Vagina (tissue), 2 donors: Measurements from ENCODE around the gene DPYSL4.

Experiments
- POLR2A ChIP-seq, 2 donors: fragments of 450-650 bp; IDR thresholded peaks; one replicate each; pipeline ENCODE4 v1.6.1; 2017; ENCODE audit warnings: antibody characterized with exemption in 2 of 2, mild to moderate bottlenecking in 2 of 2, moderate library complexity in 2 of 2
- POLR2AphosphoS5 ChIP-seq, 2 donors: sonication (generic); formaldehyde crosslinking; IDR thresholded peaks; one replicate each; pipeline ENCODE4 v1.9.0; 2017; ENCODE audit warnings: antibody characterized with exemption in 2 of 2, mild to moderate bottlenecking in 2 of 2, low read depth in 1 of 2; ENCODE audit not compliant: insufficient read depth in 1 of 2
- TF ChIP-seq, protein P1 (sequence below), 3 experiments: fragments of 450-650 bp in 2 of 3; fragments of 200-600 bp in 1 of 3; sonication (generic) in 1 of 3; IDR thresholded peaks; one replicate each; pipeline ENCODE4 v1.5.1; 2017 to 2019; ENCODE audit warnings: antibody characterized with exemption in 3 of 3, mild to moderate bottlenecking in 2 of 3, moderate library complexity in 2 of 3

DNA sequence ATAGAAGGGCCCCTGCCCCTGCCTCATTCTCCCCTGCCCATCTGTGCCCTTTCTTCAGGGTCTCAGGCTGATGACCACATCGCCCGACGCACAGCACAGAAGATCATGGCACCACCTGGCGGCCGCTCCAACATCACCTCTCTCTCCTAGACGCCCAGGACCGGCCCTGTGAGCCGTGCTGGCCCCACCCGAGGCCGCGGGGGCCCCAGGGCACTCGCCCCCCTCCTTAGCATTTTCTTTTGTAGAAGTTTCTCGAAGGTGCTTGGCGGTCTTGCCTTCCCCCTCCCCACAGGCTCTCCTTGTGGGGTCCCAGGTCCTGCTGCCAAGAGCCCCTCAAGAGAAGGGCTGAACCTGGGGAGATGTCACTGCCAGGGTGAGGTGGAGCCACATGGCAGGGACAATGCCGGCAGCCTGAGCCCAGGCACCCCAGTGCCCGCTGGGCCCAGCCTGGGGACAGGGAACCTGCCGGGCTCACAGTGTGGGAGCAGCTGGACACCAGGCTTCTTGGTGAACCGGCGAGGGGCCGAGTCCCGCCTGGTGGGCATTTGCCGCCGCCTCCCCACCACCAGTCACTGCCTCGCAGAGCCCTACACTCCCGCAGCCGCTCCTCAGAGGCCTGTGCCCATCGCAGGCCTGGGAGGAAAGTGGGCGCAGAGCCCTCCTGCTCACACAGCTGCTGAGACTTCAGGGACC is 18.2 kb downstream of the DPYSL4 start:
- TF ChIP-seq, protein P1, sequence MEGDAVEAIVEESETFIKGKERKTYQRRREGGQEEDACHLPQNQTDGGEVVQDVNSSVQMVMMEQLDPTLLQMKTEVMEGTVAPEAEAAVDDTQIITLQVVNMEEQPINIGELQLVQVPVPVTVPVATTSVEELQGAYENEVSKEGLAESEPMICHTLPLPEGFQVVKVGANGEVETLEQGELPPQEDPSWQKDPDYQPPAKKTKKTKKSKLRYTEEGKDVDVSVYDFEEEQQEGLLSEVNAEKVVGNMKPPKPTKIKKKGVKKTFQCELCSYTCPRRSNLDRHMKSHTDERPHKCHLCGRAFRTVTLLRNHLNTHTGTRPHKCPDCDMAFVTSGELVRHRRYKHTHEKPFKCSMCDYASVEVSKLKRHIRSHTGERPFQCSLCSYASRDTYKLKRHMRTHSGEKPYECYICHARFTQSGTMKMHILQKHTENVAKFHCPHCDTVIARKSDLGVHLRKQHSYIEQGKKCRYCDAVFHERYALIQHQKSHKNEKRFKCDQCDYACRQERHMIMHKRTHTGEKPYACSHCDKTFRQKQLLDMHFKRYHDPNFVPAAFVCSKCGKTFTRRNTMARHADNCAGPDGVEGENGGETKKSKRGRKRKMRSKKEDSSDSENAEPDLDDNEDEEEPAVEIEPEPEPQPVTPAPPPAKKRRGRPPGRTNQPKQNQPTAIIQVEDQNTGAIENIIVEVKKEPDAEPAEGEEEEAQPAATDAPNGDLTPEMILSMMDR (IDR thresholded peaks at IDR 0.05): no peak
- no peak for TF ChIP-seq POLR2A (IDR thresholded peaks at IDR 0.05)
- TF ChIP-seq POLR2AphosphoS5 (IDR thresholded peaks at IDR 0.05; ENCODE audit: insufficient read depth in 1 of 2, low read depth in 1 of 2): no peak
